ENCODE data around the gene CCND2.

DNA sequence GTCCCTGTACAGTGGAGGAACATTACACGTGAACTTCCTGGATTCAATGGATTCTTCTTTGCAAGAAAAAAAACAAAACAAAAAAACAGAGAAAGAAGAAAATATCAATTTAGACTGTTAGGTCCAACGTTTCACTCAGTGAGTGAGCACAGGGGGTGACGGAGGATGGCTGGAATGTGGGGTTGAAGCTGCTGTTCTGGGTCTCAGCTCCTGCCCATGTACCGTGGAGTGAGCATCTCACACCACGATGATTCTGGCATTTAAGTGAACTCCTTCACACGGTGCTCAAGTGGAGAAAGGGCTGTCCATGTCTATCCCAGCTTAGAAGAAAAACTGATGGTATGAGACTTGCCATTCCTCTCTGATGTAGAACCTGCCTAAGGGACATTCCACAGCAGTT, 23.2 kb downstream of the CCND2 start:
- TF ChIP-seq POLR2AphosphoS5 (IDR thresholded peaks at IDR 0.05; ENCODE audit: low read depth): peak; percentile 35; the same call in 1 of the 2 replicates
- TF ChIP-seq, protein P1, sequence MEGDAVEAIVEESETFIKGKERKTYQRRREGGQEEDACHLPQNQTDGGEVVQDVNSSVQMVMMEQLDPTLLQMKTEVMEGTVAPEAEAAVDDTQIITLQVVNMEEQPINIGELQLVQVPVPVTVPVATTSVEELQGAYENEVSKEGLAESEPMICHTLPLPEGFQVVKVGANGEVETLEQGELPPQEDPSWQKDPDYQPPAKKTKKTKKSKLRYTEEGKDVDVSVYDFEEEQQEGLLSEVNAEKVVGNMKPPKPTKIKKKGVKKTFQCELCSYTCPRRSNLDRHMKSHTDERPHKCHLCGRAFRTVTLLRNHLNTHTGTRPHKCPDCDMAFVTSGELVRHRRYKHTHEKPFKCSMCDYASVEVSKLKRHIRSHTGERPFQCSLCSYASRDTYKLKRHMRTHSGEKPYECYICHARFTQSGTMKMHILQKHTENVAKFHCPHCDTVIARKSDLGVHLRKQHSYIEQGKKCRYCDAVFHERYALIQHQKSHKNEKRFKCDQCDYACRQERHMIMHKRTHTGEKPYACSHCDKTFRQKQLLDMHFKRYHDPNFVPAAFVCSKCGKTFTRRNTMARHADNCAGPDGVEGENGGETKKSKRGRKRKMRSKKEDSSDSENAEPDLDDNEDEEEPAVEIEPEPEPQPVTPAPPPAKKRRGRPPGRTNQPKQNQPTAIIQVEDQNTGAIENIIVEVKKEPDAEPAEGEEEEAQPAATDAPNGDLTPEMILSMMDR (conservative IDR thresholded peaks at IDR 0.05; ENCODE audit: low read depth in 2 of 2): no peak
- no peak for TF ChIP-seq EZH2phosphoT487 (IDR thresholded peaks at IDR 0.05; ENCODE audit: unreplicated experiment)
- TF ChIP-seq CREB1 (CRISPR knock-in tag; IDR thresholded peaks at IDR 0.05; ENCODE audit: low read depth): no peak
- TF ChIP-seq, protein P2, sequence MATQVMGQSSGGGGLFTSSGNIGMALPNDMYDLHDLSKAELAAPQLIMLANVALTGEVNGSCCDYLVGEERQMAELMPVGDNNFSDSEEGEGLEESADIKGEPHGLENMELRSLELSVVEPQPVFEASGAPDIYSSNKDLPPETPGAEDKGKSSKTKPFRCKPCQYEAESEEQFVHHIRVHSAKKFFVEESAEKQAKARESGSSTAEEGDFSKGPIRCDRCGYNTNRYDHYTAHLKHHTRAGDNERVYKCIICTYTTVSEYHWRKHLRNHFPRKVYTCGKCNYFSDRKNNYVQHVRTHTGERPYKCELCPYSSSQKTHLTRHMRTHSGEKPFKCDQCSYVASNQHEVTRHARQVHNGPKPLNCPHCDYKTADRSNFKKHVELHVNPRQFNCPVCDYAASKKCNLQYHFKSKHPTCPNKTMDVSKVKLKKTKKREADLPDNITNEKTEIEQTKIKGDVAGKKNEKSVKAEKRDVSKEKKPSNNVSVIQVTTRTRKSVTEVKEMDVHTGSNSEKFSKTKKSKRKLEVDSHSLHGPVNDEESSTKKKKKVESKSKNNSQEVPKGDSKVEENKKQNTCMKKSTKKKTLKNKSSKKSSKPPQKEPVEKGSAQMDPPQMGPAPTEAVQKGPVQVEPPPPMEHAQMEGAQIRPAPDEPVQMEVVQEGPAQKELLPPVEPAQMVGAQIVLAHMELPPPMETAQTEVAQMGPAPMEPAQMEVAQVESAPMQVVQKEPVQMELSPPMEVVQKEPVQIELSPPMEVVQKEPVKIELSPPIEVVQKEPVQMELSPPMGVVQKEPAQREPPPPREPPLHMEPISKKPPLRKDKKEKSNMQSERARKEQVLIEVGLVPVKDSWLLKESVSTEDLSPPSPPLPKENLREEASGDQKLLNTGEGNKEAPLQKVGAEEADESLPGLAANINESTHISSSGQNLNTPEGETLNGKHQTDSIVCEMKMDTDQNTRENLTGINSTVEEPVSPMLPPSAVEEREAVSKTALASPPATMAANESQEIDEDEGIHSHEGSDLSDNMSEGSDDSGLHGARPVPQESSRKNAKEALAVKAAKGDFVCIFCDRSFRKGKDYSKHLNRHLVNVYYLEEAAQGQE (IDR thresholded peaks at IDR 0.05; ENCODE audit: unreplicated experiment): no peak
- no peak for TF ChIP-seq EZH2 (IDR thresholded peaks at IDR 0.05; ENCODE audit: low read depth, unreplicated experiment)
